Left ventricle myocardium superior (tissue), 1 donor: ENCODE measurements around the gene GNB1. TPM values are rescaled to one million over a fixed set of nuclear protein-coding genes. Genes with fewer than 3 reads are reported as not detected.
"Not testable (repeated sequence)": the region's sequence is repeated elsewhere in the genome, so short reads cannot be mapped to it uniquely, and the experiment has no call there.

Source experiments
- ATAC-seq: fragments of 200-7000 bp; cut with Tn5 transposase; one replicate; pipeline ENCODE4 v1.9.1; 2020; ENCODE audit warnings: mild to moderate bottlenecking, moderate library complexity
- DNase-seq: peaks from one replicate; pipeline ENCODE4 v3.0.0-alpha.2; 2020
- intact Hi-C: fragments of 100-400 bp; cut with micrococcal nuclease; formaldehyde crosslinking; loops from one replicate; pipeline ENCODE4 v1.11.0; 2022
- long read RNA-seq: library from polyadenylated mRNA; unstranded; transcript quantifications from one replicate; pipeline ENCODE4 v2.0.0, GENCODE V29; 2021
- total RNA-seq: library from RNA; stranded (reverse); fragmentation: NEBNext Ultra II Directional; extraction: Animal tissue kit (Norgen Biotek cat#: 25700); gene quantifications from one replicate; pipeline ENCODE4 v1.2.1, GENCODE V29; 2021
- donor health status: DM: no; HTN: yes; CAD: no; lungs with severe emphysema.

GNB1 gene
- total RNA-seq, result 172 TPM
- long read RNA-seq, transcript GNB1-209 (11 exons, 3,145 nt), result minor isoform, 47 of 419 reads
- long read RNA-seq, transcript GNB1-201 (12 exons, 3,132 nt), result major isoform, 271 of 419 reads
- long read RNA-seq, partial matches to known transcripts, result 48 of 419 reads
- long read RNA-seq, other reads (novel, unspliced or antisense), result 53 of 419 reads

- ATAC-seq, result peak; percentile 87
- DNase-seq, result peak; percentile 95
- intact Hi-C loops, result loop anchor here (10.0 kb wide), 1 partner anchor 116 kb away; the partner anchor contains the start of gene NADK
Measured at GRCh38 chr1:1890506-1891348, at the start of gene GNB1. GNB1 (minus strand) TSS chr1:1891087; CDS start chr1:1825453, 65,634 bp downstream.

GRCh38 chr1:1940123-1940425 lies 49.2 kb upstream of the GNB1 start:
- peak; percentile 21 for DNase-seq
- intact Hi-C loops, result no loop called here
- no peak for ATAC-seq

- intact Hi-C loops, result no loop called here
- DNase-seq, result peak; percentile 19
- ATAC-seq, result no peak
Measured at GRCh38 chr1:1939296-1940122, 48.6 kb upstream of the GNB1 start.

- DNase-seq, result peak; percentile 18
- intact Hi-C loops, result no loop called here
Measured at GRCh38 chr1:1938613-1939295, 47.9 kb upstream of the GNB1 start.

GRCh38 chr1:1938276-1938573 lies 47.3 kb upstream of the GNB1 start:
- intact Hi-C loops, result no loop called here
- no peak for ATAC-seq
- no peak for DNase-seq

More at GRCh38 chr1:1938613-1939295, 47.9 kb upstream of the GNB1 start:
- ATAC-seq, result no peak

- DNase-seq (peak; percentile 14), ATAC-seq (no peak)
Measured at GRCh38 chr1:1937549-1938275, 46.8 kb upstream of the GNB1 start.

GRCh38 chr1:1937061-1937460 lies 46.2 kb upstream of the GNB1 start:
- ATAC-seq (no peak), DNase-seq (peak; percentile 9)
- intact Hi-C loops, result no loop called here

More at GRCh38 chr1:1937549-1938275, 46.8 kb upstream of the GNB1 start:
- intact Hi-C loops, result no loop called here

GRCh38 chr1:1934848-1935247 lies 44.0 kb upstream of the GNB1 start:
- intact Hi-C loops, ATAC-seq, DNase-seq: not testable (repeated sequence)

GRCh38 chr1:1929639-1930545 lies 39.0 kb upstream of the GNB1 start:
- DNase-seq (peak; percentile 22), ATAC-seq (no peak)
- intact Hi-C loops, result no loop called here

- intact Hi-C loops, result no loop called here
- no peak for DNase-seq
- peak; percentile 3 for ATAC-seq
Measured at GRCh38 chr1:1929102-1929638, 38.3 kb upstream of the GNB1 start.

GRCh38 chr1:1928231-1929101 lies 37.6 kb upstream of the GNB1 start:
- DNase-seq, result peak; percentile 68
- peak; percentile 59 for ATAC-seq

GRCh38 chr1:1927751-1928150 lies 36.9 kb upstream of the GNB1 start:
- DNase-seq (peak; percentile 50), ATAC-seq (peak; percentile 42)
- intact Hi-C loops, result no loop called here

More at GRCh38 chr1:1928231-1929101, 37.6 kb upstream of the GNB1 start:
- intact Hi-C loops, result no loop called here

GRCh38 chr1:1926886-1927660 lies 36.2 kb upstream of the GNB1 start:
- intact Hi-C loops, result no loop called here
- peak; percentile 23 for DNase-seq
- ATAC-seq, result peak; percentile 3

GRCh38 chr1:1926346-1926811 lies 35.5 kb upstream of the GNB1 start:
- intact Hi-C loops, result no loop called here
- ATAC-seq (no peak), DNase-seq (peak; percentile 28)

GRCh38 chr1:1925437-1926345 lies 34.8 kb upstream of the GNB1 start:
- ATAC-seq, result no peak
- peak; percentile 25 for DNase-seq
- intact Hi-C loops, result no loop called here
